Right ventricle myocardium superior (tissue), 1 donor: Measurements from ENCODE around the gene DDX19B. TPM values are rescaled to one million over a fixed set of nuclear protein-coding genes. Genes with fewer than 3 reads are reported as not detected.

Experiments used
- ATAC-seq: fragments of 200-7000 bp; cut with Tn5 transposase; one replicate; pipeline ENCODE4 v1.9.1; 2020; ENCODE audit warnings: mild to moderate bottlenecking; ENCODE audit not compliant: poor library complexity
- DNase-seq: peaks from one replicate; pipeline ENCODE4 v3.0.0-alpha.2; 2020
- intact Hi-C: fragments of 100-400 bp; cut with DNase I; formaldehyde crosslinking; loops from one replicate; pipeline ENCODE4 v1.11.2; 2022
- total RNA-seq: library from RNA; stranded (reverse); fragmentation: NEBNext Ultra II Directional; extraction: Animal tissue kit (Norgen Biotek cat#: 25700); gene quantifications from one replicate; pipeline ENCODE4 v1.2.1, GENCODE V29; 2021
- donor health status: DM: no; HTN: yes; CAD: no; lungs with severe emphysema.

Gene DDX19B
- total RNA-seq, 1 donor from 2014 or later = 13.9 TPM

- DNase-seq (peak; percentile 65), ATAC-seq (peak; percentile 32)
- intact Hi-C loops = no loop called here
Measured at GRCh38 chr16:70380248-70380918, 81.4 kb downstream of the DDX19B start.

DNA sequence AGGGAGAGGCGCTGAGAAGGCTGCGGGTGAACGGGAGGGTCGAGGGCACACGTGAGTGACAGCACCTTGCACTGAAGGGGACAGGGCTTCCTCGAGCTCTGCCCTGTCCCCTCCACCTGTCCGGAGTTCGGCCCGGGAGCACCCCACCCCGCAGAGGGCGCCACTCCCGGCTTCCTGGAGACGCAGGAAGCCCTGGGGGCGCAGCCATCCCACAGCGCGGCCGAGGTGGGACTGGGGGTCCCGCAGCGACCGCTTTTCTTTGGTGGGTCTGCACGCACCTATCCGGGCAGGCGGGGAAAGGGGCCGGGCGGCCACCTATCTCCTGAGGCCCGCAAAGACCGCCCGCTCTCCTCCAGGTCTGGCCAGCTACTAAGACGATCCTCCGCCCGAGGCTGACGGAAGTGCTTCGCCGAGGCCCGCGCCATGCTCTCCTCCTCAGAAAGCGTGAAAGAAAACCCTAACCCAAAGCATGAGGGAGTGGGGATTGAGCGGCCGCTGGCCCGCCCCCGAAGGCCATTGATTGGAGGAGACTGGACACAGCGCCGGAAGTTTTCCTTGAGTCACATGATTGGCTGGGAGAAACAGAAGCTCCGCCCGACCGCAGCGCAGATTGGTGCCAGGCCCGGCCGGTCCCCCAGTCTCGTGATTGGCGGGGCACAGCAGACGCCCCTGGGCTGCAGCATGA lies 82.1 kb downstream of the DDX19B start:
- intact Hi-C loops = no loop called here
- DNase-seq (peak; percentile 97), ATAC-seq (peak; percentile 97)

DNA sequence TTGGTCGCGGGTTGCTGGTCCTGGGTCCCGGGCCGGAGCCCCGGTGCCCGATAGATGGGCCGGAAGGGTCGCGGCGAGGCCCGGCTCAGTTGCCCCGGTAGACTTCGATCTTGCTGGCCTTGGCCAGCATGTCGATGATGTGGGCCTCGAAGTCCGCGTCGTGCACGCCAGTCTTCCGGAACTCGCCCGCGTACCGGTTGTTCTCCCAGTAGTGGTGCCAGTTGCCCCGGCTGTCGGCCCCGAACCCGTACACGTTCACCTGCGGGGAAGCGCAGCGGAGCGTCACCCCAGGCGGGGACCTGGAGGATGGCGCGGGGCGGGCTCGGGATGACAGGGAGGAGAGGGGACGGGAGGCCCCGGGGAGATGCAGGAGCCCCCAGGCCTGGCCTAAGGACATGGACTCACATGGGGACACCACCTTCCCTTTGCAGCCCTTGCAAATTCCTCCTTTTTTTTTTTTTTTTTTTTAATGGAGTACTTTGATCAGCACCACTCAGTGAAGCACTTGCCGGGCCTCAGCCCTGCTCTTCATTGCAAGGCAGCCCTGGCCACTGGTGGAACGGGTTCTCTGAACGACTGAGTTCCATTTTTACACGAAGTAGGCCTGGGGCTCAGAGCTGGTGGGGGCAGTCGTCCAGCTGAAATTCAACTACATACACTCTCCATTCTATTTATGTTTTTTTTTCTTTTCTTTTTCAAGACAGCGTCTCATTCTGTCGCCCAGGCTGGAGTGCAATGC lies 82.8 kb downstream of the DDX19B start:
- peak; percentile 25 for ATAC-seq
- intact Hi-C loops = no loop called here

DNA sequence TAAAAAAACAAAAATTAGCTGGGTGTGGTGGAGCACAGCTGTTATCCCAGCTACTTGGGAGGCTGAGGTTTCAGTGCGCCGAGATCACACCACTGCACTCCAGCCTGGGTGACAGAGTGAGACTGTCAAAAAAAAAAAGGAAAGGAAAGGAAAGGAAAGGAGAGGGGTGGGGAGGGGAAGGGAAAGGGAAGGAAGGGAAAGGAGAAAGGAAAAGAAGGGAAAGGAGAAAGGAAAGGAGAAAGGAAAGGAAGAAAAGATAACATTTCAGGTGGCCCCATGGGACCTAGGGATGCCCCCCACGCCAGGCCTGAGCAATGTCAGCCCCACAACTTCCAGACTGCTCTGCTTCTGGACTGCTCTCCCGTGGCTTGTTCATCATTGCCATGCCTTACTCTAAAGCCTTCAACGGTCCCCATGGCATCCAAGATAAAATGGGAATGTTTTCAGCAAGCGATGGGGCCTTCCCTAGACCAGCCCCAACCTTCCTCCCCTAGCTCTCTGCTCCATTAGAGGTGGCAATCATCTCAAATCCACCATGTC lies 84.5 kb downstream of the DDX19B start:
- intact Hi-C loops = no loop called here
- ATAC-seq = no peak
- DNase-seq = no peak

More for the DNA sequence above, 82.8 kb downstream of the DDX19B start:
- no peak for DNase-seq

Other genes with a start within 250 kb of the DDX19B start
- 19.8 TPM for gene PDPR, start 184.9 kb upstream of the DDX19B start, total RNA-seq
- not detected for gene CLEC18C, start 125.4 kb upstream of the DDX19B start, total RNA-seq
- 10.7 TPM for gene EXOSC6, start 47.2 kb upstream of the DDX19B start, total RNA-seq
- gene AARS1, start 9.7 kb upstream of the DDX19B start, total RNA-seq = 59.7 TPM
- gene DDX19A, start 47.7 kb downstream of the DDX19B start, total RNA-seq = 25.0 TPM
- 19.6 TPM for gene ST3GAL2, start 139.9 kb downstream of the DDX19B start, total RNA-seq
- 8.0 TPM for gene FCSK, start 155.4 kb downstream of the DDX19B start, total RNA-seq
- gene COG4, start 224.4 kb downstream of the DDX19B start, total RNA-seq = 49.1 TPM
- 129 TPM for gene SF3B3, start 224.6 kb downstream of the DDX19B start, total RNA-seq